ENCODE results near the gene PRICKLE1.

PRICKLE1 gene

DNA sequence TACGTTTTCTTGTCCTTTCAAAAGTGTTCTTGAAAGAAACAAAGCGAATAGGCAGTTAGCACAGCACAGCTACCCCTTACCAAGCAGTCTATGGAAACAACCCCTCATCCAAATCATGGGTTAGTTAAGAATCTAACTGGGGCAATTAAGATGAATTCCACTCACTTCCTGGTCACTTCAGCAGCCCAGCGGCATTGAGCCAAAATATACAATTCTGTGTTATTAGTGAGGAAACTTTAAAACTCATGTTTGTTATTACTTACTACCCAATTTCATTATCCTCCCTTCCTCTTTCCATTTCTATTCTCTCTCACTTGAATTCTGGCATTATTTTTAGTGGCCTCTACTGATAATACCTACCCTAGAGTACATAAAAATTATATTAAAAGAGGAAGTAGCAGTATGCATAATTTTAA lies 142.2 kb downstream of the PRICKLE1 start:
- H3K4me3 ChIP-seq (ENCODE audit: low read depth in 1 of 2, low read length in 2 of 2): no peak overlapping the region
- no peaks in the 10 kb centered on the region for H3K27me3 ChIP-seq (ENCODE audit: low read depth, low read length)
- H3K9me3 ChIP-seq (ENCODE audit: control insufficient read depth in 1 of 2, low read length in 2 of 2): no peaks in the 10 kb centered on the region
- H3K27ac ChIP-seq (ENCODE audit: low read length): no peak overlapping the region
- no peaks in the 10 kb centered on the region for H3K4me1 ChIP-seq (ENCODE audit: control insufficient read depth in 1 of 2, insufficient read depth in 2 of 2, low read length in 2 of 2)
- peaks cover 11 to 35% of the 10 kb centered on the region in 2 donors for H3K36me3 ChIP-seq (ENCODE audit: control insufficient read depth in 1 of 2, insufficient read depth in 2 of 2, low read length in 2 of 2)

DNA sequence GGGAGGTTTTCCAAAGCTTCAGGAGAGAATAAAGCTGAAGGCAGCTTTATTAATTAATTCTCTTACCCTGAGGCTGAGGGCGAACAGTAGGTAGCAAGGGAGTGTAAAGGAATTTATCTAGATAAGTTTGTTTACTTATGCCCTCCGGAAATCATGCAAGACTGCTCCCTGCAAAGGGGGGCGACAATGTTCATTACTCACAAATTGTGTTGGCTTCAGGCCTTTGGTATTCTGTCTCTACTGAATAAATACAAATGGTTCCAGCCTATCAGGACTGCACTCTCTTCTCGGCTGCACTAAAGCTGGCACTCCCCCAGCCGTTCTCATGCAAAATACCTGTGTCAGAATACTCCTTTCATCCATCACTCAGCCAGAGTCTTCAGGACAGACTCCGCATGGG lies 142.8 kb downstream of the PRICKLE1 start:
- H3K27ac ChIP-seq (ENCODE audit: low read length): no peak overlapping the region
- no peaks in the 10 kb centered on the region for H3K27me3 ChIP-seq (ENCODE audit: low read depth, low read length)
- H3K9me3 ChIP-seq (ENCODE audit: control insufficient read depth in 1 of 2, low read length in 2 of 2): no peaks in the 10 kb centered on the region
- H3K36me3 ChIP-seq (ENCODE audit: control insufficient read depth in 1 of 2, insufficient read depth in 2 of 2, low read length in 2 of 2): peaks cover 15 to 39% of the 10 kb centered on the region in 2 donors
- H3K4me1 ChIP-seq (ENCODE audit: control insufficient read depth in 1 of 2, insufficient read depth in 2 of 2, low read length in 2 of 2): no peaks in the 10 kb centered on the region
- H3K4me3 ChIP-seq (ENCODE audit: low read depth in 1 of 2, low read length in 2 of 2): no peak overlapping the region

DNA sequence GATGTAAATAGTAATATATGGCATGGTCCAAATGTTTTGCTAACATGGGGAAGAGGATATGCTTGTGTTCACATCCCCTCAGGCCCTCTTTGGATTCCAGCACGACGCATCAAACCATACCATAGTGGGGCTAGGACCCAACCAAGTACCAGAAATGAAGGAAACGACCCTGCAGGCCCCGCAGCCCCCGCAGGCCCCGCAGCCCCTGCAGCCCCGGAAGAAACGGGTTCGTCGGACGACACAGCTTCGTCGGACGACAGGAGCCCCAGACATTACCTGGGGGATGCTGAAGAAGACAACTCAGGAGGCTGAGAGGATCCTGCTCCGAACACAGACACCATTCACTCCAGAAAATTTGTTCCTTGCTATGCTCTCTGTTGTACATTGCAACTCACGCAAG lies 143.7 kb downstream of the PRICKLE1 start:
- H3K4me1 ChIP-seq (ENCODE audit: control insufficient read depth in 1 of 2, insufficient read depth in 2 of 2, low read length in 2 of 2): no peaks in the 10 kb centered on the region
- H3K9me3 ChIP-seq (ENCODE audit: control insufficient read depth in 1 of 2, low read length in 2 of 2): no peaks in the 10 kb centered on the region
- peaks cover 15 to 41% of the 10 kb centered on the region in 2 donors for H3K36me3 ChIP-seq (ENCODE audit: control insufficient read depth in 1 of 2, insufficient read depth in 2 of 2, low read length in 2 of 2)
- H3K27me3 ChIP-seq (ENCODE audit: low read depth, low read length): no peaks in the 10 kb centered on the region
- H3K27ac ChIP-seq (ENCODE audit: low read length): no peak overlapping the region
- no peak overlapping the region for H3K4me3 ChIP-seq (ENCODE audit: low read depth in 1 of 2, low read length in 2 of 2)

GRCh38 chr12:42444192-42444943 lies 145.2 kb downstream of the PRICKLE1 start:
- no peak overlapping the region for H3K4me3 ChIP-seq (ENCODE audit: low read depth in 1 of 2, low read length in 2 of 2)
- no peak overlapping the region for H3K27ac ChIP-seq (ENCODE audit: low read length)
- no peaks in the 10 kb centered on the region for H3K9me3 ChIP-seq (ENCODE audit: control insufficient read depth in 1 of 2, low read length in 2 of 2)
- no peaks in the 10 kb centered on the region for H3K27me3 ChIP-seq (ENCODE audit: low read depth, low read length)
- H3K36me3 ChIP-seq (ENCODE audit: control insufficient read depth in 1 of 2, insufficient read depth in 2 of 2, low read length in 2 of 2): peaks cover 15 to 46% of the 10 kb centered on the region in 2 donors
- H3K4me1 ChIP-seq (ENCODE audit: control insufficient read depth in 1 of 2, insufficient read depth in 2 of 2, low read length in 2 of 2): no peaks in the 10 kb centered on the region

GRCh38 chr12:42442888-42443287 lies 146.7 kb downstream of the PRICKLE1 start:
- Histone ChIP-seq H3K36me3 (ENCODE audit: control insufficient read depth in 1 of 2, insufficient read depth in 2 of 2, low read length in 2 of 2) (peaks cover 15 to 37% of the 10 kb centered on the region in 2 donors), H3K4me3 (ENCODE audit: low read depth in 1 of 2, low read length in 2 of 2) (no peak overlapping the region), H3K27me3 (ENCODE audit: low read depth, low read length) (no peaks in the 10 kb centered on the region), H3K4me1 (ENCODE audit: control insufficient read depth in 1 of 2, insufficient read depth in 2 of 2, low read length in 2 of 2) (no peaks in the 10 kb centered on the region), H3K27ac (ENCODE audit: low read length) (no peak overlapping the region), H3K9me3 (ENCODE audit: control insufficient read depth in 1 of 2, low read length in 2 of 2) (no peaks in the 10 kb centered on the region)

- no peaks in the 10 kb centered on the region for H3K27me3 ChIP-seq (ENCODE audit: low read depth, low read length)
- H3K9me3 ChIP-seq (ENCODE audit: control insufficient read depth in 1 of 2, low read length in 2 of 2): no peaks in the 10 kb centered on the region
- H3K27ac ChIP-seq (ENCODE audit: low read length): no peak overlapping the region
- peaks cover 15 to 37% of the 10 kb centered on the region in 2 donors for H3K36me3 ChIP-seq (ENCODE audit: control insufficient read depth in 1 of 2, insufficient read depth in 2 of 2, low read length in 2 of 2)
- no peak overlapping the region for H3K4me3 ChIP-seq (ENCODE audit: low read depth in 1 of 2, low read length in 2 of 2)
- H3K4me1 ChIP-seq (ENCODE audit: control insufficient read depth in 1 of 2, insufficient read depth in 2 of 2, low read length in 2 of 2): no peaks in the 10 kb centered on the region
Measured at GRCh38 chr12:42442311-42442759, 147.2 kb downstream of the PRICKLE1 start.

DNA sequence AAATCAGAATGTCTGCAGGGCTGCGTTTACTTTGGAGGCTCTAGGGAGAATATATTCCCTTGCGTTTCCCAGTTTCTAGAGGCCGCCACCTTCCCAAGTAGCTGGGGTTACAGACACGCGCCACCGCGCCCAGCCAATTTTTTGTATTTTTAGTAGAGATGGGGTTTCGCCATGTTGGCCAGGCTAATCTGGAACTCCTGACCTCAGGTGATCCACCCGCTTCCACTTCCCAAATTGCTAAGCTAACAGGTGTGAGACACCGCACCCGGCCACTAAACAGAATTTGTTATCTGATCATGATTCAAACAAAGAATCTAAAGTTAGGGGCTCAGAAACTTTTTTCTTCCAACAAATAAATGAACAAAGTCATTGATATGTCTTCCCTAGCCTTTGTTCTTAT lies 148.9 kb downstream of the PRICKLE1 start:
- Histone ChIP-seq H3K4me1 (ENCODE audit: control insufficient read depth in 1 of 2, insufficient read depth in 2 of 2, low read length in 2 of 2) (no peaks in the 10 kb centered on the region), H3K27ac (ENCODE audit: low read length) (no peak overlapping the region), H3K27me3 (ENCODE audit: low read depth, low read length) (no peaks in the 10 kb centered on the region), H3K9me3 (ENCODE audit: control insufficient read depth in 1 of 2, low read length in 2 of 2) (no peaks in the 10 kb centered on the region), H3K4me3 (ENCODE audit: low read depth in 1 of 2, low read length in 2 of 2) (no peak overlapping the region), H3K36me3 (ENCODE audit: control insufficient read depth in 1 of 2, insufficient read depth in 2 of 2, low read length in 2 of 2) (peaks cover 10 to 30% of the 10 kb centered on the region in 2 donors)

- Histone ChIP-seq H3K27me3 (ENCODE audit: low read depth, low read length) (no peaks in the 10 kb centered on the region), H3K4me3 (ENCODE audit: low read depth in 1 of 2, low read length in 2 of 2) (no peak overlapping the region), H3K27ac (ENCODE audit: low read length) (no peak overlapping the region), H3K9me3 (ENCODE audit: control insufficient read depth in 1 of 2, low read length in 2 of 2) (no peaks in the 10 kb centered on the region), H3K4me1 (ENCODE audit: control insufficient read depth in 1 of 2, insufficient read depth in 2 of 2, low read length in 2 of 2) (no peaks in the 10 kb centered on the region), H3K36me3 (ENCODE audit: control insufficient read depth in 1 of 2, insufficient read depth in 2 of 2, low read length in 2 of 2) (no peaks in the 10 kb centered on the region)
Measured at GRCh38 chr12:42432517-42433140, 156.9 kb downstream of the PRICKLE1 start.

GRCh38 chr12:42428850-42429249 lies 160.7 kb downstream of the PRICKLE1 start:
- no peaks in the 10 kb centered on the region for H3K27me3 ChIP-seq (ENCODE audit: low read depth, low read length)
- H3K4me3 ChIP-seq (ENCODE audit: low read depth in 1 of 2, low read length in 2 of 2): no peak overlapping the region
- no peaks in the 10 kb centered on the region for H3K4me1 ChIP-seq (ENCODE audit: control insufficient read depth in 1 of 2, insufficient read depth in 2 of 2, low read length in 2 of 2)
- H3K36me3 ChIP-seq (ENCODE audit: control insufficient read depth in 1 of 2, insufficient read depth in 2 of 2, low read length in 2 of 2): peaks cover 0 to 4% of the 10 kb centered on the region in 2 donors
- no peak overlapping the region for H3K27ac ChIP-seq (ENCODE audit: low read length)
- no peaks in the 10 kb centered on the region for H3K9me3 ChIP-seq (ENCODE audit: control insufficient read depth in 1 of 2, low read length in 2 of 2)

DNA sequence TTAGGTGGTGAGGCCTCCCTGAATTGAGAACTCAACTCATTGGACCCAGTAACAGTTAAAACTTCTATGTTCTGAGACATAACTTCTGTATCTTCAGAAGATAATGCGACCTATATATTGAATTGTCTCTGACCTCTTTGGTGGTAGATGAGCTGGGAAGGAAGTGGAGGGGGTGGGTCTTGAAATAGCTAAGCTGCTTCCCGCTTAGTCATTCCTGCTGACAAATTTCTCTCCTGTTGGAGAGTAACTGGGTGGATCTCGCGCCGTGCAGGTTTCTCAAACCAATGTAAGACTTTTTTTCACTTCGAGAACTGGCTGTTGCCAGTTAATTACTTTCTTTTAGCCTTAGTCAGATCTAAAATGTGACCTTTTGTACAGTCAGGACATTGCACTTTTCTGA lies 162.8 kb downstream of the PRICKLE1 start:
- no peaks in the 10 kb centered on the region for H3K27me3 ChIP-seq (ENCODE audit: low read depth, low read length)
- H3K4me3 ChIP-seq (ENCODE audit: low read depth in 1 of 2, low read length in 2 of 2): no peak overlapping the region
- H3K4me1 ChIP-seq (ENCODE audit: control insufficient read depth in 1 of 2, insufficient read depth in 2 of 2, low read length in 2 of 2): no peaks in the 10 kb centered on the region
- H3K36me3 ChIP-seq (ENCODE audit: control insufficient read depth in 1 of 2, insufficient read depth in 2 of 2, low read length in 2 of 2): peaks cover 0 to 4% of the 10 kb centered on the region in 2 donors
- no peak overlapping the region for H3K27ac ChIP-seq (ENCODE audit: low read length)
- H3K9me3 ChIP-seq (ENCODE audit: control insufficient read depth in 1 of 2, low read length in 2 of 2): no peaks in the 10 kb centered on the region

GRCh38 chr12:42422785-42423184 lies 166.8 kb downstream of the PRICKLE1 start:
- Histone ChIP-seq H3K4me3 (ENCODE audit: low read depth in 1 of 2, low read length in 2 of 2) (no peak overlapping the region), H3K27ac (ENCODE audit: low read length) (no peak overlapping the region), H3K4me1 (ENCODE audit: control insufficient read depth in 1 of 2, insufficient read depth in 2 of 2, low read length in 2 of 2) (no peaks in the 10 kb centered on the region), H3K36me3 (ENCODE audit: control insufficient read depth in 1 of 2, insufficient read depth in 2 of 2, low read length in 2 of 2) (peaks cover 0 to 4% of the 10 kb centered on the region in 2 donors), H3K27me3 (ENCODE audit: low read depth, low read length) (no peaks in the 10 kb centered on the region), H3K9me3 (ENCODE audit: control insufficient read depth in 1 of 2, low read length in 2 of 2) (no peaks in the 10 kb centered on the region)

Data from muscle layer of duodenum (tissue), 2 donors.